GM13976 (cell line): Measurements from ENCODE around the gene LONP2.
"Not testable (repeated sequence)": the region's sequence is repeated elsewhere in the genome, so short reads cannot be mapped to it uniquely, and the experiment has no call there.

Source experiments
- DNase-seq: peaks from one replicate; pipeline ENCODE4 v3.0.0; 2012; ENCODE audit warnings: low spot score
- CTCF ChIP-seq: IDR thresholded peaks from 2 replicates; pipeline ENCODE4 v1.5.1; 2012; ENCODE audit warnings: borderline replicate concordance, mild to moderate bottlenecking; ENCODE audit not compliant: insufficient read depth; ENCODE audit errors: extremely low read depth, missing control alignments, control extremely low read depth
- in situ Hi-C: fragments of 300-500 bp; cut with MboI; formaldehyde crosslinking; loops from one replicate; pipeline ENCODE4 v1.12.0; 2022; ENCODE audit warnings: low sequenced_read_pairs, mixed read lengths, inconsistent platforms; ENCODE audit not compliant: unreplicated experiment

LONP2 gene

GRCh38 chr16:48366165-48367093 lies 122.3 kb downstream of the LONP2 start:
- peak; percentile 67 for DNase-seq
- in situ Hi-C loops: loop anchor here (25.0 kb wide), 1 partner anchor 96 kb away; no protein-coding TSS in a partner anchor
- TF ChIP-seq CTCF: no peak

GRCh38 chr16:48367441-48368049 lies 123.4 kb downstream of the LONP2 start:
- in situ Hi-C loops: loop anchor here (25.0 kb wide), 1 partner anchor 95 kb away; no protein-coding TSS in a partner anchor
- no peak for DNase-seq
- no peak for TF ChIP-seq CTCF

- TF ChIP-seq CTCF: no peak
- in situ Hi-C loops: loop anchor here (25.0 kb wide), 1 partner anchor 93 kb away; no protein-coding TSS in a partner anchor
- no peak for DNase-seq
Measured at GRCh38 chr16:48369765-48370164, 125.7 kb downstream of the LONP2 start.

GRCh38 chr16:48370229-48370628 lies 126.1 kb downstream of the LONP2 start:
- in situ Hi-C loops: loop anchor here (25.0 kb wide), 1 partner anchor 92 kb away; no protein-coding TSS in a partner anchor
- TF ChIP-seq CTCF: no peak
- no peak for DNase-seq

- DNase-seq: not testable (repeated sequence)
- in situ Hi-C loops: loop anchor here (25.0 kb wide), 1 partner anchor 91 kb away; no protein-coding TSS in a partner anchor
Measured at GRCh38 chr16:48370668-48371392, 126.7 kb downstream of the LONP2 start.

- no peak for DNase-seq
- no peak for TF ChIP-seq CTCF
- in situ Hi-C loops: loop anchor here (25.0 kb wide), 1 partner anchor 91 kb away; no protein-coding TSS in a partner anchor
Measured at GRCh38 chr16:48371393-48371780, 127.3 kb downstream of the LONP2 start.

- DNase-seq: no peak
- in situ Hi-C loops: loop anchor here (25.0 kb wide), 1 partner anchor 90 kb away; no protein-coding TSS in a partner anchor
Measured at GRCh38 chr16:48372744-48373143, 128.6 kb downstream of the LONP2 start.

More at GRCh38 chr16:48372744-48373143, 128.6 kb downstream of the LONP2 start:
- TF ChIP-seq CTCF: no peak
